HG02981 (cell line): Measurements from ENCODE around the gene RIIAD1.
"Not testable (repeated sequence)": the region's sequence is repeated elsewhere in the genome, so short reads cannot be mapped to it uniquely, and the experiment has no call there.

Experiments used
- ATAC-seq: cut with Tn5 transposase; IDR thresholded peaks from one replicate; pipeline ENCODE4 v1.9.1; 2021; ENCODE audit warnings: mild to moderate bottlenecking, moderate library complexity; ENCODE audit not compliant: unreplicated experiment

RIIAD1 gene

DNA sequence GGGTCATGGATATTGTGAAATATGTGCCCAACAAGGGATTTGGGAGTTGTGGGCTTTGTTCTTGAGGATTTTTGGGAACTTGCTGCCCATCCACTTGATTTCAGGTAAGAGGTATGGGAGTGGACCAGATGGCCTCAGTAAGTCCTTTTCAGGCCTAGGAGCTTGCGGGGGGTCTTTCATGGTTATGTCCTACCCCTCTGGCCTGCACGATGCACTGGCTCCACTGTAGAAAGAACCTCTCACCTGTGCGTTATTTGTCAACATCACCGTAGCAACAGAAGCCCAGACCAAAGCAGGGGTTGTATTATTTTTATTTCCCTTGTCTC, 8.6 kb downstream of the RIIAD1 start:
- ATAC-seq, result no peak

DNA sequence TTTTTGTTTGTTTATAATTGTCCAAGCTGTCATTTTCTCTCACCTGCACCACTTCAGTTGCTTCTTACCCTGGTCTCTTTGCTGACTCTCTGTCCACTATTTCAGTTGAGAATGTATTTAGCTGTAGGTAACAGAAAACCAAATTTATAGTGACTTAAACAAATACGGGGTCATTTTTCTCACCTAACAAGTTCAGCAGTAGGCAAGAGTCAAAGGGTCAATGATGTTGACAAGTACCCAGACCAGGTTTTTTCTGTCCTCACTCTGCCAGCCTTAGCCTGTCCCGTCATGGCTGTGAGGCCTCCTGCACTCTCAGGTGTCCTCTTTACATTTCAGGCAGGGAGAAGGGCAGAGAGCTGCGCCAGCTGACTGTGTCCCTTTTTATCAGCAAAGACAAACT, 11.8 kb downstream of the RIIAD1 start:
- no peak for ATAC-seq

DNA sequence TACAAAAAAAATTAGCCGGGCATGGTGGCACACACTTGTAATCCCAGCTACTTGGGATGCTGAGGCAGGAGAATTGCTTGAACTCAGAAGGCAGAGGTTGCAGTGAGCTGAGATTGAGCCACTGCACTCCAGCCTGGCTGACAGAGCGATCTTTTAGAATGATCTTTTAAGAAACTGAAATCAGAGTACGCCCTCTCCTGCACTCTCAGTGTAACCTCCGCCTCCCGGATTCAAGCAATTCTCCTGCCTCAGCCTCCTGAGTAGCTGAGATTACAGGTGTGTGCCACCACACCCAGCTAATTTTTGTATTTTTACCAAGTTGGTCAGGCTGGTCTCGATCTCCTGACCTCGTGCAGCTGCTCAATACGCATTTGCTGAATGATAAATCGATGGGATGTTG, 12.7 kb downstream of the RIIAD1 start:
- ATAC-seq, result not testable (repeated sequence)

DNA sequence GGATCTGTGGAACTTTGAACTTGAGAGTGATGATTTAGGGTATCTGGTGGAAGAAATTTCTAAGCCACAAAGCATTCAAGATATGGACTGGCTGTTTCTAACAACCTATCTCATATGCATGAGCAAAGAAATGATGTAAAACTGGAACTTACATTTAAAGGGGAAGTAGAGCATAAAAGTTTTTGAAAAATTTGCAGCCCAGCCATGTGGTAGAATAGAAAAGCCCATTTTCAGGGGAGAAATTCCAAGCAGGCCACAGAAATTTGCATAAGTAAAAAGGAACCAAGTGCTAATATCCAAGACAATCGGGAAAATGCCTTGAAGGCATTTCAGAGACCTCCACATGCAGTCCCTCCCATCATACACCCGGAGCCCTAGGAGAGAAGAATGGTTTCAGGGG, 15.7 kb downstream of the RIIAD1 start:
- ATAC-seq, result no peak

DNA sequence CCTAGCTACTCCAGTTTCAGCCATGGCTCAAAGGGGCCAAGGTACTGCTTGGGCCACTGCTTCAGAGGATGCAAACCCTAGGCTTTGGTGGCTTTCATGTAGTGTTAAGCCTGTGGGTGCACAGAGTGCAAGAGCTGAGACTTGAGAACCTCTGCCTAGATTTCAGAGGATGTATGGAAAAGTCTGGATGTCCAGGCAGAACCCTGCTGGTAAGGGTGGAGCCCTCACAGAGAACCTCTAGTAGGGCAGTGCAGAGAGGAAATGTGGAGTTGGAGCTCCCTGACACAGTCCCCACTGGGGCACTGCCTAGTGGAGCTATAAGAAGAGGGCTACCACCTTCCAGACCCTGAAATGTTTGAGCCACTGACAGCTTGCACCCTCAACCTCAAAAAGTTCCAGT, 16.2 kb downstream of the RIIAD1 start:
- no peak for ATAC-seq

DNA sequence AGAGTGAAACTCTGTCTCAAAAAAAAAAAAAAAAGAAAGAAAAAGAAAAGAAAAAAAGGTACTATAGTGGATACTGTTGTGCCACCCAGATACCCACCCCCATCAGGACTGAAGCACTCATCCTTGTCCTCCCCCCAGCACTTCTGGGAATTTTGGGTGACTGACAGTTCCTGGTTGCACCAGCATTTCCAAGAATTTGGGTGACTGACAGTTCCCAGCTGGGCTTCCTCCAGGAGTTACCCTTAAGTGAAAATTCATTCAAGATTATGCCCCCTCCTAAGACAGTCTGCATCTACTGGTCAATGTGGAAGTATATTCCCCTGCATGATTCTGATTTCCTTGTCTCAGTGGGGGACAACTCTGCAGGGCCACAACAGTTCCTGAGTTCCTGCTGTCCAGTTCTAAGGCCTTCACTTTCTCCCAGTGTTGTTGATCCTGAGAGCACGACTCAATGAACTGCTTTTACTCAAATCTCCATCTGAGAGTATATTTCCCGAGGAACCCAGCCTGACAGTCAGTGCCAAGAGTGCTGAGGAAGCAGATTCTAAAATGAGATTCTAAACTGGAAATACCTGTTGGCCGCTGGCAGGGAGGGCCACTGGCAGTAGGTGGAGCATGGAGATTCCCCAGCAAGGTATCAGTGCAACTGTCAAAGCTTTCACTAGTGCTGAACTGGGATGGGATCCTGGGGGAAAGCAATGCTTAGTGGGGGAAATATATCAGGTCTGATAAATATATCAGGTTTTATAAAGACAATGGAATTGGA, 18.5 kb downstream of the RIIAD1 start:
- ATAC-seq, result no peak

DNA sequence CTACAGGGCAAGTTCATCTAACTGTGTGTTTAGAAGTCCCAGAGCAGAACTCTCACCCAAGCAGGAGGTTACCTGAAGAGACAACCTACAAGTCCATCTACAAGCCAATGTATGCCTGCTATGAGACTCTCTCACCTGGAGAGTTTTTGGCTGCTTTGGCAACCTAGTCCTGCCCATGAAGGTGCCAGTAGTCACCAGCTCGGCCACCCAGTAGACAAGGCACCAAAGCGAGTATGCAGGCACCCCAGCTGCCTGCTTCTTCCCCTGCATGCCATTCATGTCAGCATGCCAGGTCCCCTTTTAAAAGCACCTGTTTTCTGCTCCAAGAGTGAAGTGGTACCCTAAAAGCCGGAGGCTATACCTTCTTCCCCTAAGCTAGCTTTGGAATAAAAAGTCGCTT, 20.2 kb downstream of the RIIAD1 start:
- no peak for ATAC-seq

DNA sequence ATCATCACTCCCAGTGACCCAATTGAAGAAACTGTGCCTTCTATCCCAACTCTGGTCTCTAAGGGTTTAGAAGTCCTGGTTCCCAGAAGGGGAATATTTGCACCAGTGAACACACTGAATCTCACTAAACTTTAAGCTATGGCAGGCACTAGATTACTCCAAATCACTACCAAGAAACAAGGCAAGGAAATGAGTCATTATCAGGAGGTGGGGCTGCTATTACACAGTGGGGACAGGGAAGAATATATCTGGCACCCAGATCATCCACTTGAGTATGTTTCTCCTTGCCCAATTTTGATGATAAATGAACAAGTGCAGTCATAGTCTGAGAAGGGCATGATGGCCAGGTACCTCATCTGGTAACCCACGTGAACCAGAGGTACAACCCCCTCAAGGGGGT, 35.0 kb downstream of the RIIAD1 start:
- no peak for ATAC-seq

DNA sequence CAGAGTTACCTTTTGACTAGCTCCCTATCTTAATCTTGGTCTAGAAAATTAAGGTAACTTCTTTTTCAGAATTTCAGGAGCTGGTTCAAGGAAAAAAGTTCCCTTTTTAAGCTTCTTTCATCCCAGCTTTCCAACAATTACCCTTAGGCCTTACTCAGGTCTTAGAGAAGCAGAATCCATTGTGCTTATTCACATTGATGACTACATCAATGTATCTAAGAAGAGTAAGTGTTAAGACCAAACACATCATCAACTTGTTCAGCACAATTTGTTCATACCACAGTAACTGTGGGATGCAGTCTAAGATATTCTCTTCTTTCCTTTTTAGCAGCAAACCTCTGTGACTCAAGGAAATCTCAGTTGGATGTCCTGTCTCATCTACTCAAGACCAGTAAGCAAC, 37.9 kb downstream of the RIIAD1 start:
- no peak for ATAC-seq

DNA sequence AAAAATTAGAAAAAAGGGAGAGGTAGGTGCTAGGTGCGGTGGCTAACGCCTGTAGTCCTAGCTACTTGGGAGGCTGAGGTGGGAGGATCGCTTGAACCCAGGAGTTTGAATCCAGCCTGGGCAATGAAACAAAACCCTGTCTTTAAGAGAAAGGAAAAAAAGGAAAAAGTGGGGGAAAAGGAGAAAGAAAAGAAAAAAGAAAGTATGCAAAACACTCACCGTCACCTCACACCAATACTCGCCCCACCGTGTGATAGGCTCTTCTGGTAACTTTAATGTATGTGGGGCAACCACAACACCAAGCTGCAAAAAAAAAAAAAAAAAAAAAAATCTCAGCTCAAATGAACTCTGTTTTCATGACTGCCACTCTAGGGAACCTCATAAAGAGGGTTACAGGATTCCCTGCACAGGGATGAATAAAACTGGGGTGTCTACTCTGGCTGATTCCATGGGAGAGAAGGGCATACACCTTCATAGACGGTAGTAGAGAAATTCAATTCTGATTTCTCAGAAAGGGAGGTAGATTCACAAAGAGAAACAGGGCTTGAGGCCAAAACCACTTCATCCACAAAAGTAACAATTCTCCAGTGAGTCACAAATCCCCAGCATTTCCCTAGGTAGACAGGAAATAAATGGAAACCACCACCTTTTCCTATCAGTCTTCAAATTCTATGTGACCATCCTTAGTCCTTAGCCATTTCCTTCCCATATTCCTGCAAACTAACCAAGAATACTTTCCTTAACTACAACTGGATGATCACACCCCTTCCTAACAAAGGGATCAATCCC, 39.5 kb downstream of the RIIAD1 start:
- no peak for ATAC-seq

DNA sequence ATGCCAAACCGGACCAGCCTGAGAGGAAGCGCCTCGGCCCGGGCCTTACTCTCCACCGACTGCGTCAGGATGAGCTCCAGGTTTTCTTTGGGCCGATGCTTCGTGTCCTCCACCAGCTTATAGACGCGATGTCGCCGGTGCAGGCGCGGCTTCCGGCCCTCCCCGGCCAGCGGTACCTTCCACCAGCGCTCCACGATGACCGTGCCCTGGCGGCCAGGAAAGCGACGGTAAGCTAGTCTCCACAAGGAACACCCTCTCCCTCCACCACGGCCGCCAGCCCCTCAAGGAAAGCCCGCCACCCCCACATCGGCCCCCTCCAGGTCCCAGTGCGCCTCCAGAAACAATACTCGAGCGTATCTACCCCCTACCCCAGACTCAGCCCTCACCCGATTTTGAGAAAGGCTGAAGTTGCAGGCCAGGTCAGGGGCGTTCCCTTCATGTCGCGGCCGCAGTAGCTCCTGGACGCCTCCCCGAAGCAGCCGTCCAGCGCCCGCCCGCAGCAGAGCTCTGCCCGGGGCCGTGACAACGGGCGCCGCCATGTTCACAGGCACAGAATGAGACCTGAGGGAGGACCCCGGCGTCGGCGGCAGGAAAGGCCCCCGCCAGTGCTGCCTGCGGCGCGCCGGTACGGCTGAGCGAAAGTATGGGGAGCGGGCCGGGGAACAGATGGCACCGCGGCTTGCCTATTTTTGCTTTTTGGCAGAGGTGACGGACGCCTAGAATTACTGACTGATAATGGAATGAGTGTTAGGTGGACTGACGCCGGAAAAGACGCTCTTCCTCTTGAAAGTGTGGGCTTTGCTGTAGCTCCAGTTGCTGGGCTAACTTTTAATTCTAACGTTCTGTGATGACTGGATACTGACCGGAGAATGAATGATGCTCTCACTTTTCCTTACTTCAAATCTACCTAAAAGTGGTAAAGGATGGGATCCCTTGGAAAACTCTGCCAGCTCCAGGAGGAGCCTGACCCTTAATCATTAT, 41.9 kb downstream of the RIIAD1 start, which contains the start of gene MRPL9:
MRPL9 (minus strand) TSS at position 556 of the 981 bp plus-strand sequence; CDS start at position 539, 17 bp downstream.
- ATAC-seq, result peak; percentile 97

DNA sequence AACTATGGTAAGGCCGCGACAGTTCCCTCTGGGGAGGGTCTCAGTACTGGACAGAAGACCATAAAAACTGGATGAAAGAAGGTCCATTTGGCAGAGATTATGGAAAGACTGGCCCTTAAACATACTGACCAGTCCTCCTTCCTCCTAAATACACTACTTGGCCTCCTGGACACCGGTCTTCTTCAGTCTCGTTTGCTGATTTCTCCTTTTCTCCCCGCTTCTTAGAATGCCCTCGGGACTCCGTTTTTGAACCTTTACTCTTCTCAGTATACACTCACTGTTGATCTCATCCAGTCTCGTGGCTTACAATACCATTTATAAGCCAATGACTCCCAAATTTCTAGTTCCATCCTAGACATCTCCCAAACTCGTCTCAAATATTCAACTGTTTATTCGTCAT, 42.7 kb downstream of the RIIAD1 start:
- ATAC-seq, result no peak

DNA sequence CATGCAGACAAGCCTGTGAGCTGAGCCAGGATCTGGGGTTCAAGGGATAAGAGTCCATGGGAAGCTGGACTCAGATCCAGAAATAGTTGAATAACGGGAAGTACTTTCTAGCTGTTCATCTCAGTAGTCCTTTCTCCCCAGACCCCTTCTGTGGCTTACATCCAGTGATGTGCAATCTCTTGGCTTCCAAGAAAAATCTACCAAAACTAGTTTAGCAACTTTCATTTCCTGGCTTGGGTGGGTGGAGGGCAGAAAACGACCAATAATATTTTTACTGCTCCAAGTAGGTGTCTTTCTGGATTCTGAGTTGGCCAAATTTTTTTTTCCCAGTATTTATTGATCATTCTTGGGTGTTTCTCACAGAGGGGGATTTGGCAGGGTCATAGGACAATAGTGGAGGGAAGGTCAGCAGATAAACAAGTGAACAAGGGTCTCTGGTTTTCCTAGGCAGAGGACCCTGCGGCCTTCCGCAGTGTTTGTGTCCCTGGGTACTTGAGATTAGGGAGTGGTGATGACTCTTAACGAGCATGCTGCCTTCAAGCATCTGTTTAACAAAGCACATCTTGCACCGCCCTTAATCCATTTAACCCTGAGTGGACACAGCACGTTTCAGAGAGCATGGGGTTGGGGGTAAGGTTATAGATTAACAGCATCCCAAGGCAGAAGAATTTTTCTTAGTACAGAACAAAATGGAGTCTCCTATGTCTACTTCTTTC, 47.2 kb downstream of the RIIAD1 start:
- not testable (repeated sequence) for ATAC-seq

DNA sequence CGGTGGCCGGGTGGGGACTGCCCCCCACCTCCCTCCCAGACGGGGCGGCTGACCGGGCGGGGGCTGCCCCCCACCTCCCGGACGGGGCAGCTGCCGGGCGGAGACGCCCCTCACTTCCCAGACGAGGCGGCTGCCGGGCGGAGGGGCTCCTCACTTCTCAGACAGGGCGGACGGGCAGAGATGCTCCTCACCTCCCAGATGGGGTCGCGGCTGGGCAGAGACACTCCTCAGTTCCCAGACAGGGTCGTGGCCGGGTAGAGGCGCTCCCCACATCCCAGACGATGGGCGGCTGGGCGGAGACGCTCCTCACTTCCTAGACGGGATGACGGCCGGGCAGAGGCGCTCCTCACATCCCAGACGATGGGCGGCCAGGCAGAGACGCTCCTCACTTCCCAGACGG, 47.9 kb downstream of the RIIAD1 start:
- not testable (repeated sequence) for ATAC-seq

DNA sequence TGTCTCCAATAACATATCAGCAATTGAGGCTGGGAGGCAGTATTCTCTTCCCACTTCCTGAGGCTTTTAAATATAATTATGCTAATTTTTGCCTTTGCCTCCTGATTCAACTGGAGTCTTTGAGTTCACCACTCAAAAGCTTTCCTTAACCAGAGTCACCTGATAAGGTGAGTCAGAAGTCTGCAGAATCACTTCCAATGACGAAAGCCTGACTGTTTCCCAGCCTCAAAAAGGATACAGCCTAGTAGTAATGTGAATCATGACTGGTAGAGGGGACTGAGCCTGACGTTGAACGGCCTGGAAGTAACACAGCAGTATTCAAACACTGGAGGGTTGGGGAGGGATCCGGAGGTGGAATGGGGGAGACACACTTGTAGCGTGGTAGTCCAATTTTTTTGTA, 52.4 kb downstream of the RIIAD1 start:
- ATAC-seq, result no peak

DNA sequence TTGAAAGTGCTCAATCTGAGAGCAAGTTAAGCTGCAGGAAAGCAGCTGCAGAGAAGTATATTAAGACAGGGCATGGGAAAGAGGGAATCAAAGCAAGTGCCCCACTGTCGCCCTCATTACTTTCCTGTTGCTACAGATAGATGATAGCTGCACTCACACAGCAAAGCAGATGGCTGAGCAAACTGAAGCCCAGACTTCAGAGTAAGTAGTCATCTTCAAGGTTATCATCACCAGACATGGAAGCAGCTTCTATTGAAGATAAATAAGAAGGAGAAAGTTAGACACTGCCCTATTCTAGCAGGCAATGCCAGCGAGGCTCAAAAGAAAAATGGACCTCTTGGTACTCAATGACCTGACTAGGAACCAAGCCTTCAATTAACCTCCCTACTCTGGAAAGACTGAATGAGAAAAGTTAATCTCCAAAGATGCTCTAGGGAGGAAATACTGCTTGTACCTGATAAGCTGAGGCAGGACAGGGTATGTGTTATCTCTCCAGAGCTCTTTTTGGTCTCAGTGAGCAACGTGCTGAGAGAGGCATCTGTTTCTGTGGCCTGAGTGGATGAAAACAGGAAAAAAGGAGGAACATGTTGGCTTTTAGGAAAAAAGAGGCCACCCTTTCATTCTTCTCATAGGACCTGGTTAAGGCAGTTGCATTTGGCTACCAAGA, 53.1 kb downstream of the RIIAD1 start:
- no peak for ATAC-seq

DNA sequence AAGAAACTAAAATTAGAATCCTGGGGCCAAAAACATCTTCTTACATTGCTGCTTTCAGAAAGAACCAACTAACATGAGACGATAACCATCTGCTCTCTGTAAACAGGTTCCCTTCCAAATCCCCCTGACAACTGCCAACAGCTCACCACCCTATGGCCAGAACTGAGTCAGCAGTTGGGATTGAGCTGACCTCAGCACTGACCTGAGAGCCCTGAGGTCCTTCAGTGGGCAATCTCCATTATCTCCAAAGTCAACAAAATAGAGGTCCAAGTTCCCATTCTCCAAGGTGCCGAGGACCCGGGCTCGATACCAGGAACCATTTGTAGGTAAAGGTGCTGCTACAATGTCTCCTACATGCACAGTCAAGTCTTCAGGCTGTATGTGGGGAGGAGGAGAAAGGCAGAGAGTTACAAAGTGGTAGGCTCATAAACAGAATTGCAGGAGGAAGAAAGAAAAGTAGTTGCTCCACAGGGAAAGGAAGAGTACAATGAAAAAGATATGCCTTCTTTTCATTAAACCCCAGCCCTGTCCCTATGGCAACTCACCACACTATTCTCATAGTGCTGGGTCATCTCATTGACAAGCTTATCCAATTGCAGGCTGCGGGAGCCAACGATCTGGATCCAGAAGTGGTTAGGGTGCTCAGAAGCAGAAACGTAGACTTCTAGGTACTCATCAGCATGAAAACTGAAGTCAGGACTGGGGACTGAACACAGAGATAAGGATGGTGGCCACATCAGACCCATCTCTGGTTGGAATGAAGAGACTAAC, 54.8 kb downstream of the RIIAD1 start:
- no peak for ATAC-seq

DNA sequence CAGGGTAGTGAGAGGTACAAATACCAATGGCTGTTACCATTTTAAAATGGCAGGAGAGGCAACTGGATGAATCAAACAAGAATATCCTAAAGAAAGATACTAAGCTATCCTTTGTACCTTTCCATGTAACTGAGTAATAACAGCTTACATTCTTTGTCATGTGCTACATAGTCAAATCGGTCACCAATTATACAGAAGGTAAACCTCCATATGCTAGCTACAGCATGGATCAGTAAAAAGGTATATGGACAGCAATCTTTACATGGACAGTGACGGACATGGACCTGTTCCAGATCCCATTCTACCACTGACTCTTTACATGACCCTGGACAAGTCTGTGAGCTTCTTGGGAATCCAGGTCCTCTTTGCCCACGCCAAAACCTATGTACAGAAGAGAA, 55.3 kb downstream of the RIIAD1 start:
- ATAC-seq, result no peak

DNA sequence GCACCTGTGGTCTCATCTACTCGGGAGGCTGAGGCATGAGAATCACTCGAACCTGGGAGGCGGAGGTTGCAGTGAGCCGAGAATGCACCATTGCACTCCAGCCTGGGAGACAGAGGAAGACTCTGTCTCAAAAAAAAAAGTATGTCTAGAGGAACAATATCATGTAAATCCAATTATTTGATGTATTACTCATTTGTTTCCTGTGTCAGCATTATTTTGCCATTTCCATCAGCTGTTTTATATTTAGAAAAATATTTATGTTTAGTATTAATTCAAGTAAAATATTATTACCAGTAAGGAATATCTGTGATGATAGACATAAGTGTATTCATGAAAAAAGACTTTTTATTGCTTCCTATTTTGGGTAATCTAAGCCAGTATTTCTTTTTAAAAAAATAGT, 56.0 kb downstream of the RIIAD1 start:
- no peak for ATAC-seq
